Measurements from ENCODE around the gene NRP1.

DNA sequence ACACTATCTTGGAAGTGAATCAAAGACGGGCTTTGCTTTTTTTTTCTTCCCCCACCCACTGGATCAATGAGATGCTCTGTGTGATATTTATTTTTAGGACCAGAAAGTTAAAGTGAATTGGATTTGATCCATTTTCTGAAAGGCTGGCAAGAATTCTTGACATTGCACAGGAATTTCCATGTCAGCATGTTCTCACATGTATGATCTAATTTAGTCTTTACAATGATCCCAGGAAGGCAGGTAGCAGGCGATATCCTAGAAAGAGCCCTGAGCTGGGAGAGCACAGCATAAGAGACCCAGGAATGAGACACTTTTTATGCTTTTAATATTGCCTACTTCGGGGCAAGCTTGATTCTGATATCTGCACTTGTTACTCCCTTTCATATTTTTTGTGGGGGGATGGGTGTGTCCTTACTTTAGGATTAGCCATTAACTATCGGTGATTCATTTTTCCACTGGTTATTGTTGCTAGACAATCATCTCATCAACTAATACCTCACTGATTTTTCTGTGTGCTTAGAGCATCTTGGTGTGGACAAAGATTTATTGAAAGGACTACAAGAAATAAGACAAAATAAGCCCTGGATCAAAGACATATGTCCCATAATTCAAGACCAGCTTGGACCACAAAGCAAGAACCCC is 58.1 kb downstream of the NRP1 start:
- TF ChIP-seq CTCF (IDR thresholded peaks at IDR 0.05) (no peak), POLR2A (IDR thresholded peaks at IDR 0.05) (no peak)

Data from Peyer's patch (tissue), 4 donors.